Stimulated activated CD4-positive, alpha-beta T cell treated with anti-CD3 and anti-CD28 coated beads, Interleukin-12 subunit alpha, Interleukin-12 subunit beta, amount 100 ng/mL, for 48 hours (primary cell): ENCODE results near the gene TGM1.

Experiments used
- DNase-seq, 3 donors: peaks; one replicate each; pipeline ENCODE4 v3.0.0-alpha.2; 2020; ENCODE audit warnings: low read depth in 2 of 3, low spot score in 1 of 3

TGM1 gene

GRCh38 chr14:24271134-24271833 is 8.3 kb upstream of the TGM1 start, which contains the start of gene RABGGTA:
RABGGTA (minus strand) TSS chr14:24271597; CDS start chr14:24271115, 482 bp downstream.
- DNase-seq: peak; percentile 75 to 81 (median 79)

GRCh38 chr14:24270537-24271133 is 7.7 kb upstream of the TGM1 start:
- no peak for DNase-seq

- no peak for DNase-seq
Observed at GRCh38 chr14:24269910-24270536, 7.0 kb upstream of the TGM1 start.

- no peak for DNase-seq
Observed at GRCh38 chr14:24269368-24269767, 6.4 kb upstream of the TGM1 start.

- DNase-seq: no peak
Observed at GRCh38 chr14:24268225-24268624, 5.2 kb upstream of the TGM1 start.

- DNase-seq: no peak
Observed at GRCh38 chr14:24267516-24267915, 4.5 kb upstream of the TGM1 start.

GRCh38 chr14:24266344-24267244 is 3.6 kb upstream of the TGM1 start:
- no peak for DNase-seq

- DNase-seq: no peak
Observed at GRCh38 chr14:24264298-24264697, 1.3 kb upstream of the TGM1 start.

- no peak for DNase-seq
Observed at GRCh38 chr14:24263848-24264247, 871 bp upstream of the TGM1 start.

GRCh38 chr14:24261969-24262327 is 1.0 kb downstream of the TGM1 start:
- DNase-seq: no peak

- DNase-seq: no peak
Observed at GRCh38 chr14:24261256-24261968, 1.6 kb downstream of the TGM1 start.

GRCh38 chr14:24260780-24261157 is 2.2 kb downstream of the TGM1 start:
- DNase-seq: no peak

GRCh38 chr14:24260026-24260779 is 2.8 kb downstream of the TGM1 start:
- DNase-seq: no peak

GRCh38 chr14:24259282-24260025 is 3.5 kb downstream of the TGM1 start:
- DNase-seq: no peak

- DNase-seq: no peak
Observed at GRCh38 chr14:24258548-24259265, 4.3 kb downstream of the TGM1 start.

GRCh38 chr14:24258119-24258518 is 4.9 kb downstream of the TGM1 start:
- DNase-seq: no peak

- no peak for DNase-seq
Observed at GRCh38 chr14:24256960-24257359, 6.0 kb downstream of the TGM1 start.

- no peak for DNase-seq
Observed at GRCh38 chr14:24255931-24256711, 6.9 kb downstream of the TGM1 start.
